Amniotic stem cell (primary cell): ENCODE measurements around the gene KRI1.

Experiments
- DNase-seq: peaks from one replicate; lab custom pipeline; 2025; lab: John Stamatoyannopoulos, UW

The KRI1 gene

GRCh38 chr19:10565567-10566407 lies at the start of gene KRI1:
TSS of gene KRI1 (minus strand) at chr19:10566010. CDS start at chr19:10565999, 11 bp downstream.
- peak; percentile 93 for DNase-seq

- DNase-seq: no peak
Observed at GRCh38 chr19:10612499-10613119, 46.8 kb upstream of the KRI1 start.

GRCh38 chr19:10611907-10612306 lies 46.1 kb upstream of the KRI1 start:
- DNase-seq: no peak

- DNase-seq: no peak
Observed at GRCh38 chr19:10604460-10604980, 38.7 kb upstream of the KRI1 start.

- DNase-seq: no peak
Observed at GRCh38 chr19:10603873-10604459, 38.2 kb upstream of the KRI1 start.

GRCh38 chr19:10603084-10603872 lies 37.5 kb upstream of the KRI1 start:
- DNase-seq: no peak

- peak; percentile 27 for DNase-seq
Observed at GRCh38 chr19:10602330-10603083, 36.7 kb upstream of the KRI1 start.

- DNase-seq: no peak
Observed at GRCh38 chr19:10601999-10602329, 36.2 kb upstream of the KRI1 start.

GRCh38 chr19:10600149-10600548 lies 34.3 kb upstream of the KRI1 start:
- no peak for DNase-seq

GRCh38 chr19:10593820-10594637 lies 28.2 kb upstream of the KRI1 start:
- no peak for DNase-seq

- no peak for DNase-seq
Observed at GRCh38 chr19:10593148-10593547, 27.3 kb upstream of the KRI1 start.

- DNase-seq: no peak
Observed at GRCh38 chr19:10587839-10588150, 22.0 kb upstream of the KRI1 start.

- no peak for DNase-seq
Observed at GRCh38 chr19:10587022-10587838, 21.4 kb upstream of the KRI1 start, which contains the start of gene AP1M2. TSS of gene AP1M2 (minus strand) at chr19:10587312. CDS start at chr19:10587231, 81 bp downstream.

- no peak for DNase-seq
Observed at GRCh38 chr19:10586396-10586795, 20.6 kb upstream of the KRI1 start.

- no peak for DNase-seq
Observed at GRCh38 chr19:10583036-10583776, 17.4 kb upstream of the KRI1 start.

- no peak for DNase-seq
Observed at GRCh38 chr19:10582091-10582490, 16.3 kb upstream of the KRI1 start.

GRCh38 chr19:10580979-10581631 lies 15.3 kb upstream of the KRI1 start:
- peak; percentile 92 for DNase-seq

- no peak for DNase-seq
Observed at GRCh38 chr19:10577951-10578350, 12.1 kb upstream of the KRI1 start.
